AG09309 (cell line): Measurements from ENCODE around the gene BMAL1.

ENCODE experiments used
- DNase-seq: peaks from one replicate; pipeline ENCODE4 v3.0.0-alpha.2; 2010; ENCODE audit warnings: low read depth
- H3K4me3 ChIP-seq: 2 replicates; pipeline ENCODE4 v1.5.1; 2011; ENCODE audit warnings: mild to moderate bottlenecking, low read depth, low read length, moderate library complexity; ENCODE audit not compliant: control insufficient read depth
- CTCF ChIP-seq: IDR thresholded peaks from 2 replicates; pipeline ENCODE4 v1.5.1; 2011; ENCODE audit warnings: mild to moderate bottlenecking, low read depth, low read length, inconsistent platforms; ENCODE audit not compliant: insufficient read depth, control insufficient read depth; ENCODE audit errors: missing control alignments

Gene BMAL1

GRCh38 chr11:13317293-13318080, 39.9 kb downstream of the BMAL1 start:
- no peak for TF ChIP-seq CTCF
- no peak overlapping the region for H3K4me3 ChIP-seq

GRCh38 chr11:13318498-13319295, 41.1 kb downstream of the BMAL1 start:
- no peak overlapping the region for H3K4me3 ChIP-seq
- TF ChIP-seq CTCF: no peak
- no peak for DNase-seq

More at GRCh38 chr11:13317293-13318080, 39.9 kb downstream of the BMAL1 start:
- no peak for DNase-seq

GRCh38 chr11:13320688-13321087, 43.1 kb downstream of the BMAL1 start:
- H3K4me3 ChIP-seq: no peak overlapping the region
- no peak for TF ChIP-seq CTCF
- no peak for DNase-seq

GRCh38 chr11:13321431-13321830, 43.8 kb downstream of the BMAL1 start:
- DNase-seq: no peak
- TF ChIP-seq CTCF: no peak

GRCh38 chr11:13324141-13324540, 46.6 kb downstream of the BMAL1 start:
- no peak for DNase-seq
- no peak for TF ChIP-seq CTCF
- no peak overlapping the region for H3K4me3 ChIP-seq

More at GRCh38 chr11:13321431-13321830, 43.8 kb downstream of the BMAL1 start:
- no peak overlapping the region for H3K4me3 ChIP-seq

GRCh38 chr11:13324709-13325108, 47.1 kb downstream of the BMAL1 start:
- no peak for DNase-seq
- no peak overlapping the region for H3K4me3 ChIP-seq
- TF ChIP-seq CTCF: no peak
